ENCODE results near the gene FNBP1.
"Not testable (repeated sequence)": the region's sequence is repeated elsewhere in the genome, so short reads cannot be mapped to it uniquely, and the experiment has no call there.

Gene FNBP1

GRCh38 chr9:130020618-130021017 is 22.4 kb downstream of the FNBP1 start:
- no peaks in the 10 kb centered on the region for H3K36me3 ChIP-seq (ENCODE audit: control insufficient read depth, insufficient read depth, low read length)
- no peaks in the 10 kb centered on the region for H3K27me3 ChIP-seq (ENCODE audit: control insufficient read depth, insufficient read depth, low read length)
- H3K4me3 ChIP-seq (ENCODE audit: low read depth, low read length): no peak overlapping the region
- H3K27ac ChIP-seq (ENCODE audit: low read depth, low read length): no peak overlapping the region
- H3K9me3 ChIP-seq (ENCODE audit: control insufficient read depth, insufficient read depth, low read length): no peaks in the 10 kb centered on the region; the same call in 1 of the 2 replicates
- H3K4me1 ChIP-seq (ENCODE audit: control insufficient read depth, insufficient read depth, low read length): no peaks in the 10 kb centered on the region
- H3K9ac ChIP-seq (ENCODE audit: low read depth, low read length): no peak overlapping the region

- H3K36me3 ChIP-seq (ENCODE audit: control insufficient read depth, insufficient read depth, low read length): no peaks in the 10 kb centered on the region
- no peak overlapping the region for H3K9ac ChIP-seq (ENCODE audit: low read depth, low read length)
- H3K4me1 ChIP-seq (ENCODE audit: control insufficient read depth, insufficient read depth, low read length): no peaks in the 10 kb centered on the region
- no peak overlapping the region for H3K4me3 ChIP-seq (ENCODE audit: low read depth, low read length)
- H3K27ac ChIP-seq (ENCODE audit: low read depth, low read length): no peak overlapping the region
- no peaks in the 10 kb centered on the region; the same call in 1 of the 2 replicates for H3K9me3 ChIP-seq (ENCODE audit: control insufficient read depth, insufficient read depth, low read length)
- no peaks in the 10 kb centered on the region for H3K27me3 ChIP-seq (ENCODE audit: control insufficient read depth, insufficient read depth, low read length)
These were observed 24.7 kb downstream of the FNBP1 start for GRCh38 chr9:130018265-130018664.

GRCh38 chr9:130017510-130017909 is 25.5 kb downstream of the FNBP1 start:
- H3K27ac ChIP-seq (ENCODE audit: low read depth, low read length): not testable (repeated sequence)

GRCh38 chr9:130017076-130017475 is 25.9 kb downstream of the FNBP1 start:
- Histone ChIP-seq H3K4me1 (ENCODE audit: control insufficient read depth, insufficient read depth, low read length) (no peaks in the 10 kb centered on the region), H3K27ac (ENCODE audit: low read depth, low read length) (no peak overlapping the region), H3K4me3 (ENCODE audit: low read depth, low read length) (no peak overlapping the region), H3K9ac (ENCODE audit: low read depth, low read length) (no peak overlapping the region), H3K27me3 (ENCODE audit: control insufficient read depth, insufficient read depth, low read length) (no peaks in the 10 kb centered on the region), H3K9me3 (ENCODE audit: control insufficient read depth, insufficient read depth, low read length) (no peaks in the 10 kb centered on the region; the same call in 1 of the 2 replicates), H3K36me3 (ENCODE audit: control insufficient read depth, insufficient read depth, low read length) (no peaks in the 10 kb centered on the region)

More at GRCh38 chr9:130017510-130017909, 25.5 kb downstream of the FNBP1 start:
- H3K9ac ChIP-seq (ENCODE audit: low read depth, low read length); H3K27me3 ChIP-seq (ENCODE audit: control insufficient read depth, insufficient read depth, low read length); H3K4me1 ChIP-seq (ENCODE audit: control insufficient read depth, insufficient read depth, low read length); H3K9me3 ChIP-seq (ENCODE audit: control insufficient read depth, insufficient read depth, low read length); H3K36me3 ChIP-seq (ENCODE audit: control insufficient read depth, insufficient read depth, low read length); H3K4me3 ChIP-seq (ENCODE audit: low read depth, low read length): not testable (repeated sequence)

- Histone ChIP-seq H3K27ac (ENCODE audit: low read depth, low read length) (no peak overlapping the region), H3K36me3 (ENCODE audit: control insufficient read depth, insufficient read depth, low read length) (no peaks in the 10 kb centered on the region)
These were observed 27.5 kb downstream of the FNBP1 start for GRCh38 chr9:130015353-130016019.

GRCh38 chr9:130013326-130013725 is 29.7 kb downstream of the FNBP1 start:
- H3K27ac ChIP-seq (ENCODE audit: low read depth, low read length): no peak overlapping the region
- no peaks in the 10 kb centered on the region for H3K4me1 ChIP-seq (ENCODE audit: control insufficient read depth, insufficient read depth, low read length)
- no peak overlapping the region for H3K4me3 ChIP-seq (ENCODE audit: low read depth, low read length)
- H3K9me3 ChIP-seq (ENCODE audit: control insufficient read depth, insufficient read depth, low read length): no peaks in the 10 kb centered on the region; the same call in 1 of the 2 replicates
- H3K36me3 ChIP-seq (ENCODE audit: control insufficient read depth, insufficient read depth, low read length): no peaks in the 10 kb centered on the region
- H3K27me3 ChIP-seq (ENCODE audit: control insufficient read depth, insufficient read depth, low read length): no peaks in the 10 kb centered on the region
- H3K9ac ChIP-seq (ENCODE audit: low read depth, low read length): no peak overlapping the region

More at GRCh38 chr9:130015353-130016019, 27.5 kb downstream of the FNBP1 start:
- H3K4me3 ChIP-seq (ENCODE audit: low read depth, low read length): no peak overlapping the region
- no peaks in the 10 kb centered on the region for H3K4me1 ChIP-seq (ENCODE audit: control insufficient read depth, insufficient read depth, low read length)
- no peaks in the 10 kb centered on the region for H3K27me3 ChIP-seq (ENCODE audit: control insufficient read depth, insufficient read depth, low read length)
- H3K9me3 ChIP-seq (ENCODE audit: control insufficient read depth, insufficient read depth, low read length): no peaks in the 10 kb centered on the region; the same call in 1 of the 2 replicates
- no peak overlapping the region for H3K9ac ChIP-seq (ENCODE audit: low read depth, low read length)

- Histone ChIP-seq H3K36me3 (ENCODE audit: control insufficient read depth, insufficient read depth, low read length) (no peaks in the 10 kb centered on the region), H3K9me3 (ENCODE audit: control insufficient read depth, insufficient read depth, low read length) (no peaks in the 10 kb centered on the region), H3K4me3 (ENCODE audit: low read depth, low read length) (no peak overlapping the region), H3K27me3 (ENCODE audit: control insufficient read depth, insufficient read depth, low read length) (no peaks in the 10 kb centered on the region), H3K27ac (ENCODE audit: low read depth, low read length) (no peak overlapping the region), H3K4me1 (ENCODE audit: control insufficient read depth, insufficient read depth, low read length) (no peaks in the 10 kb centered on the region), H3K9ac (ENCODE audit: low read depth, low read length) (no peak overlapping the region)
These were observed 32.6 kb downstream of the FNBP1 start for GRCh38 chr9:130010151-130010988.

GRCh38 chr9:130009546-130009945 is 33.4 kb downstream of the FNBP1 start:
- not testable (repeated sequence) for H3K9ac ChIP-seq (ENCODE audit: low read depth, low read length); H3K27ac ChIP-seq (ENCODE audit: low read depth, low read length); H3K27me3 ChIP-seq (ENCODE audit: control insufficient read depth, insufficient read depth, low read length); H3K9me3 ChIP-seq (ENCODE audit: control insufficient read depth, insufficient read depth, low read length); H3K4me1 ChIP-seq (ENCODE audit: control insufficient read depth, insufficient read depth, low read length); H3K36me3 ChIP-seq (ENCODE audit: control insufficient read depth, insufficient read depth, low read length); H3K4me3 ChIP-seq (ENCODE audit: low read depth, low read length)

- H3K9ac ChIP-seq (ENCODE audit: low read depth, low read length): no peak overlapping the region
- no peaks in the 10 kb centered on the region for H3K36me3 ChIP-seq (ENCODE audit: control insufficient read depth, insufficient read depth, low read length)
These were observed 34.5 kb downstream of the FNBP1 start for GRCh38 chr9:130008538-130008937.

GRCh38 chr9:130006952-130007351 is 36.0 kb downstream of the FNBP1 start:
- not testable (repeated sequence) for H3K9ac ChIP-seq (ENCODE audit: low read depth, low read length); H3K4me1 ChIP-seq (ENCODE audit: control insufficient read depth, insufficient read depth, low read length); H3K9me3 ChIP-seq (ENCODE audit: control insufficient read depth, insufficient read depth, low read length); H3K27ac ChIP-seq (ENCODE audit: low read depth, low read length); H3K36me3 ChIP-seq (ENCODE audit: control insufficient read depth, insufficient read depth, low read length); H3K4me3 ChIP-seq (ENCODE audit: low read depth, low read length); H3K27me3 ChIP-seq (ENCODE audit: control insufficient read depth, insufficient read depth, low read length)

More at GRCh38 chr9:130008538-130008937, 34.5 kb downstream of the FNBP1 start:
- Histone ChIP-seq H3K4me3 (ENCODE audit: low read depth, low read length) (no peak overlapping the region), H3K9me3 (ENCODE audit: control insufficient read depth, insufficient read depth, low read length) (no peaks in the 10 kb centered on the region), H3K27ac (ENCODE audit: low read depth, low read length) (no peak overlapping the region), H3K4me1 (ENCODE audit: control insufficient read depth, insufficient read depth, low read length) (no peaks in the 10 kb centered on the region), H3K27me3 (ENCODE audit: control insufficient read depth, insufficient read depth, low read length) (no peaks in the 10 kb centered on the region)

GRCh38 chr9:130003943-130004552 is 38.9 kb downstream of the FNBP1 start:
- H3K9ac ChIP-seq (ENCODE audit: low read depth, low read length): no peak overlapping the region
- H3K9me3 ChIP-seq (ENCODE audit: control insufficient read depth, insufficient read depth, low read length): no peaks in the 10 kb centered on the region
- no peaks in the 10 kb centered on the region for H3K27me3 ChIP-seq (ENCODE audit: control insufficient read depth, insufficient read depth, low read length)
- no peak overlapping the region for H3K4me3 ChIP-seq (ENCODE audit: low read depth, low read length)
- H3K36me3 ChIP-seq (ENCODE audit: control insufficient read depth, insufficient read depth, low read length): no peaks in the 10 kb centered on the region
- H3K27ac ChIP-seq (ENCODE audit: low read depth, low read length): no peak overlapping the region
- no peaks in the 10 kb centered on the region for H3K4me1 ChIP-seq (ENCODE audit: control insufficient read depth, insufficient read depth, low read length)

Measured in HUES48 (cell line).